Activated effector memory CD4-positive, alpha-beta T cell treated with anti-CD3 and anti-CD28 coated beads, Interleukin-2, amount 50 U/mL, for 16 hours (primary cell): ENCODE measurements around the gene EXOSC7.

ENCODE experiments used
- DNase-seq: peaks from one replicate; pipeline ENCODE4 v3.0.0-alpha.2; 2020

Gene EXOSC7

GRCh38 chr3:44993471-44994205 is 17.6 kb downstream of the EXOSC7 start:
- no peak for DNase-seq

- no peak for DNase-seq
These were observed 19.2 kb downstream of the EXOSC7 start for GRCh38 chr3:44995142-44995770.

- no peak for DNase-seq
These were observed 20.5 kb downstream of the EXOSC7 start for GRCh38 chr3:44996556-44996969.

- no peak for DNase-seq
These were observed 23.7 kb downstream of the EXOSC7 start for GRCh38 chr3:44999782-45000181.

GRCh38 chr3:45000823-45001222 is 24.8 kb downstream of the EXOSC7 start:
- DNase-seq = no peak

GRCh38 chr3:45001738-45002137 is 25.7 kb downstream of the EXOSC7 start:
- no peak for DNase-seq

GRCh38 chr3:45002139-45002660 is 26.2 kb downstream of the EXOSC7 start:
- DNase-seq = no peak

GRCh38 chr3:45002720-45003119 is 26.7 kb downstream of the EXOSC7 start:
- DNase-seq = no peak

- DNase-seq = no peak
These were observed 27.4 kb downstream of the EXOSC7 start for GRCh38 chr3:45003406-45003805.

- DNase-seq = no peak
These were observed 27.8 kb downstream of the EXOSC7 start for GRCh38 chr3:45003859-45004258.

- DNase-seq = no peak
These were observed 31.0 kb downstream of the EXOSC7 start for GRCh38 chr3:45007091-45007490.

GRCh38 chr3:45008117-45008516 is 32.1 kb downstream of the EXOSC7 start:
- no peak for DNase-seq

- no peak for DNase-seq
These were observed 33.8 kb downstream of the EXOSC7 start for GRCh38 chr3:45009868-45010267.

GRCh38 chr3:45010811-45011333 is 34.8 kb downstream of the EXOSC7 start:
- DNase-seq = no peak

GRCh38 chr3:45011756-45012508 is 35.9 kb downstream of the EXOSC7 start:
- DNase-seq = no peak

GRCh38 chr3:45012577-45012976 is 36.5 kb downstream of the EXOSC7 start:
- no peak for DNase-seq

- DNase-seq = no peak
These were observed 40.9 kb downstream of the EXOSC7 start for GRCh38 chr3:45016916-45017315.

- no peak for DNase-seq
These were observed 41.8 kb downstream of the EXOSC7 start for GRCh38 chr3:45017821-45018220.

GRCh38 chr3:45020534-45020933 is 44.5 kb downstream of the EXOSC7 start:
- no peak for DNase-seq

GRCh38 chr3:45021524-45022297 is 45.7 kb downstream of the EXOSC7 start:
- DNase-seq = no peak

GRCh38 chr3:45023675-45024074 is 47.6 kb downstream of the EXOSC7 start:
- no peak for DNase-seq

GRCh38 chr3:45024542-45025255 is 48.7 kb downstream of the EXOSC7 start:
- no peak for DNase-seq
